Endothelial cell of umbilical vein (primary cell): Measurements from ENCODE around the gene RGS11.

Experiments used
- EZH2 ChIP-seq: IDR thresholded peaks from 2 replicates; pipeline ENCODE4 v1.6.1; 2012; ENCODE audit warnings: borderline replicate concordance, low read depth, mild to moderate bottlenecking, moderate library complexity, low read length, inconsistent platforms; ENCODE audit not compliant: severe bottlenecking
- JUN ChIP-seq: IDR thresholded peaks from 2 replicates; pipeline ENCODE4 v1.6.1; 2011; ENCODE audit warnings: borderline replicate concordance, low read depth; ENCODE audit not compliant: insufficient read length, insufficient read depth
- POLR2A ChIP-seq: IDR thresholded peaks from 2 replicates; pipeline ENCODE4 v1.6.1; 2012; ENCODE audit warnings: low read depth, mild to moderate bottlenecking, control low read depth, low read length
- TF ChIP-seq, protein P1 (sequence below), 2 donors: IDR thresholded peaks; 1 replicate in 1 of 2; 2 replicates in 1 of 2; pipeline ENCODE4 v1.5.1; 2011; ENCODE audit warnings: low read length in 2 of 2, mild to moderate bottlenecking in 2 of 2, moderate library complexity in 2 of 2, control low read depth in 1 of 2, inconsistent platforms in 1 of 2, low read depth in 1 of 2; ENCODE audit not compliant: insufficient read depth in 1 of 2; ENCODE audit errors: extremely low read depth in 1 of 2
- TF ChIP-seq, protein P2 (sequence below): IDR thresholded peaks from 2 replicates; pipeline ENCODE4 v1.6.1; 2011; ENCODE audit not compliant: insufficient read depth, insufficient read length

DNA sequence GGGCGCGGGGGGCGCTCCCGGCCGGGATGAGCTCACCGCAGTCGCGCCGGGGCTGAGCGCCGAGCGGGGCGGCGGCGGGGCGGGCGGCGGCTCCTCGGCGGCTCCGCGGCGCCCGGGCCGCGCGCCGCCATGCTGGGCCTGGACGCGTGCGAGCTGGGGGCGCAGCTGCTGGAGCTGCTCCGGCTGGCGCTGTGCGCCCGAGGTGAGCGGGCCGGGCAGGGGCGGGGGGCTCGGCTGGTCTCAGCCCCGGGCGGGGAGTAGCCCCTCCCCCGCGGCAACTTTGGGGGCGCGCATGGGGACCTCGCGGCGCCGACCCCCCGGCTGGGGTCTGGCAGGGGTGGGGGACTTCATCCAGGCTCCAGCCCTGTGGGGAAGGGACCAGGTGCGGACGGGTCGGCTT, 4.8 kb upstream of the RGS11 start, which contains the start of gene ARHGDIG:
- no peak for TF ChIP-seq POLR2A
- TF ChIP-seq, protein P1, sequence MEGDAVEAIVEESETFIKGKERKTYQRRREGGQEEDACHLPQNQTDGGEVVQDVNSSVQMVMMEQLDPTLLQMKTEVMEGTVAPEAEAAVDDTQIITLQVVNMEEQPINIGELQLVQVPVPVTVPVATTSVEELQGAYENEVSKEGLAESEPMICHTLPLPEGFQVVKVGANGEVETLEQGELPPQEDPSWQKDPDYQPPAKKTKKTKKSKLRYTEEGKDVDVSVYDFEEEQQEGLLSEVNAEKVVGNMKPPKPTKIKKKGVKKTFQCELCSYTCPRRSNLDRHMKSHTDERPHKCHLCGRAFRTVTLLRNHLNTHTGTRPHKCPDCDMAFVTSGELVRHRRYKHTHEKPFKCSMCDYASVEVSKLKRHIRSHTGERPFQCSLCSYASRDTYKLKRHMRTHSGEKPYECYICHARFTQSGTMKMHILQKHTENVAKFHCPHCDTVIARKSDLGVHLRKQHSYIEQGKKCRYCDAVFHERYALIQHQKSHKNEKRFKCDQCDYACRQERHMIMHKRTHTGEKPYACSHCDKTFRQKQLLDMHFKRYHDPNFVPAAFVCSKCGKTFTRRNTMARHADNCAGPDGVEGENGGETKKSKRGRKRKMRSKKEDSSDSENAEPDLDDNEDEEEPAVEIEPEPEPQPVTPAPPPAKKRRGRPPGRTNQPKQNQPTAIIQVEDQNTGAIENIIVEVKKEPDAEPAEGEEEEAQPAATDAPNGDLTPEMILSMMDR (IDR thresholded peaks at IDR 0.05; ENCODE audit: extremely low read depth in 1 of 2, insufficient read depth in 1 of 2, low read depth in 1 of 2, low read length in 2 of 2) = no peak
- TF ChIP-seq, protein P2, sequence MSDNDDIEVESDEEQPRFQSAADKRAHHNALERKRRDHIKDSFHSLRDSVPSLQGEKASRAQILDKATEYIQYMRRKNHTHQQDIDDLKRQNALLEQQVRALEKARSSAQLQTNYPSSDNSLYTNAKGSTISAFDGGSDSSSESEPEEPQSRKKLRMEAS = no peak
- TF ChIP-seq EZH2 = no peak
- no peak for TF ChIP-seq JUN
